HCT116 (cell line): Measurements from ENCODE around the gene ACOX3. TPM values are rescaled to one million over a fixed set of nuclear protein-coding genes. Genes with fewer than 3 reads are reported as not detected.

Experiments
- ATAC-seq: fragments of 200-7000 bp; cut with Tn5 transposase; 2 replicates; pipeline ENCODE4 v1.9.1; 2020; ENCODE audit warnings: mild to moderate bottlenecking, moderate library complexity
- BruUV-seq: library from RNA; stranded (reverse); fragments of 400-500 nt; replicated peaks from 2 replicates; lab custom pipeline; 2021; lab: Mats Ljungman, UMichigan
- CTCF ChIA-PET: fragments of 300-600 bp; sonication (Branson Sonifier 250); formaldehyde crosslinking; loops from one replicate; lab custom pipeline; 2021; ENCODE audit warnings: antibody characterized with exemption; lab: Charles Lee
- POLR2A ChIA-PET: fragments of 300-600, 350-600 bp; sonication (Branson Sonifier 250); formaldehyde crosslinking; loops from one replicate; lab custom pipeline; 2021; ENCODE audit warnings: antibody characterized with exemption; lab: Charles Lee
- RAD21 ChIA-PET, 2 experiments: fragments of 300-600 bp; sonication (Branson Sonifier 250); formaldehyde crosslinking; loops; one replicate each; lab custom pipeline; 2023; ENCODE audit warnings: low total read pairs in 2 of 2; ENCODE audit not compliant: uncharacterized antibody in 2 of 2, unreplicated experiment in 2 of 2, low non-redundant PET in 1 of 2; lab: Charles Lee
- DNase-seq: peaks from one replicate; pipeline ENCODE4 v3.0.0-alpha.2; 2010; ENCODE audit warnings: low read depth, low spot score
- H2AFZ ChIP-seq: fragments of 200-600 bp; shearing (Covaris generic), sonication (generic); 2 replicates; pipeline ENCODE4 v1.6.1; 2017; ENCODE audit warnings: low read depth, mixed run types, mixed read lengths, antibody characterized with exemption, low read length; ENCODE audit not compliant: poor library complexity, severe bottlenecking
- H3K27ac ChIP-seq: 2 replicates; pipeline ENCODE4 v1.5.1; 2012; ENCODE audit warnings: low read depth, low read length
- H3K27me3 ChIP-seq: fragments of 200-600 bp; sonication (generic); 2 replicates; pipeline ENCODE4 v1.6.1; 2016; ENCODE audit warnings: mixed run types, low read length, mixed read lengths; ENCODE audit not compliant: insufficient read depth
- H3K36me3 ChIP-seq, 2 experiments: fragments of 200-500 bp in 1 of 2; fragments of 200-600 bp in 1 of 2; sonication (Bioruptor generic) in 1 of 2; sonication (generic) in 1 of 2; 2 replicates each; pipeline versions ENCODE4 v1.5.1 to v1.6.1; 2014 to 2016; ENCODE audit warnings: low read length in 2 of 2, inconsistent platforms in 1 of 2, mixed read lengths in 1 of 2, mixed run types in 1 of 2; ENCODE audit not compliant: insufficient read depth in 2 of 2, control insufficient read depth in 1 of 2
- H3K4me1 ChIP-seq, 2 experiments: fragments of 200-600 bp in 1 of 2; sonication (generic) in 1 of 2; 2 replicates each; pipeline versions ENCODE4 v1.5.1 to v1.6.1; 2012 to 2017; ENCODE audit warnings: low read length in 2 of 2, inconsistent platforms in 1 of 2, mild to moderate bottlenecking in 1 of 2, mixed read lengths in 1 of 2, mixed run types in 1 of 2, moderate library complexity in 1 of 2; ENCODE audit not compliant: insufficient read depth in 2 of 2, control insufficient read depth in 1 of 2
- H3K4me2 ChIP-seq: fragments of 200-600 bp; sonication (generic); 2 replicates; pipeline ENCODE4 v1.6.1; 2017; ENCODE audit warnings: mixed run types, low read length, mixed read lengths
- H3K4me3 ChIP-seq, 2 experiments: fragments of 200-600 bp in 1 of 2; sonication (generic) in 1 of 2; replicated peaks in 1 of 2; 2 replicates each; pipeline ENCODE4 v1.5.1; 2011 to 2016; ENCODE audit warnings: low read length in 2 of 2, control low read depth in 1 of 2, low read depth in 1 of 2, mild to moderate bottlenecking in 1 of 2, mixed read lengths in 1 of 2, mixed run types in 1 of 2
- H3K79me2 ChIP-seq: fragments of 200-600 bp; sonication (generic); 2 replicates; pipeline ENCODE4 v1.6.1; 2017; ENCODE audit warnings: mild to moderate bottlenecking, mixed run types, low read length, moderate library complexity, mixed read lengths; ENCODE audit not compliant: insufficient read depth
- H3K9ac ChIP-seq: fragments of 200-600 bp; sonication (generic); 2 replicates; pipeline ENCODE4 v1.6.1; 2016; ENCODE audit warnings: low read length, mixed read lengths
- H3K9me2 ChIP-seq: fragments of 200-600 bp; sonication (generic), shearing (Covaris generic); 2 replicates; pipeline ENCODE4 v1.6.1; 2017; ENCODE audit warnings: mixed run types, mild to moderate bottlenecking, moderate library complexity; ENCODE audit not compliant: insufficient read depth
- H3K9me3 ChIP-seq, 2 experiments: fragments of 200-500 bp in 1 of 2; fragments of 200-600 bp in 1 of 2; sonication (Bioruptor generic) in 1 of 2; sonication (generic) in 1 of 2; 2 replicates each; pipeline ENCODE4 v1.6.1; 2014 to 2017; ENCODE audit warnings: low read length in 2 of 2, mixed read lengths in 2 of 2, inconsistent platforms in 1 of 2, low read depth in 1 of 2, mild to moderate bottlenecking in 1 of 2, mixed run types in 1 of 2, moderate library complexity in 1 of 2; ENCODE audit not compliant: control insufficient read depth in 1 of 2, insufficient read depth in 1 of 2
- H4K20me1 ChIP-seq: fragments of 200-600 bp; sonication (generic), shearing (Covaris generic); 2 replicates; pipeline ENCODE4 v1.6.1; 2017; ENCODE audit warnings: mixed run types, mild to moderate bottlenecking, moderate library complexity; ENCODE audit not compliant: insufficient read depth
- CBX3 ChIP-seq: IDR thresholded peaks from 2 replicates; pipeline ENCODE4 v1.6.1; 2012; ENCODE audit warnings: low read depth
- EZH2phosphoT487 ChIP-seq: fragments of 200-600 bp; IDR thresholded peaks from 2 replicates; pipeline ENCODE4 v1.6.1; 2018; ENCODE audit warnings: antibody characterized with exemption, borderline replicate concordance
- FOSL1 ChIP-seq: IDR thresholded peaks from 2 replicates; pipeline ENCODE4 v1.6.1; 2012; ENCODE audit warnings: low read depth
- POLR2A ChIP-seq: IDR thresholded peaks from 2 replicates; pipeline ENCODE4 v1.7.0; 2011; ENCODE audit warnings: borderline replicate concordance; ENCODE audit not compliant: insufficient read depth, insufficient read length; ENCODE audit errors: extremely low read depth
- POLR2AphosphoS5 ChIP-seq: IDR thresholded peaks from 2 replicates; pipeline ENCODE4 v1.6.1; 2011; ENCODE audit warnings: mild to moderate bottlenecking, low read depth, low read length, moderate library complexity
- ZFX ChIP-seq: fragments of 450-650 bp; IDR thresholded peaks from 2 replicates; pipeline ENCODE4 v1.6.1; 2017
- intact Hi-C: fragments of 100-400 bp; cut with micrococcal nuclease; formaldehyde crosslinking; loops from 2 replicates; pipeline ENCODE4 v1.10.0; 2022
- total RNA-seq: library from RNA; stranded (reverse); gene quantifications from one replicate; pipeline ENCODE4 v1.2.1, GENCODE V29; 2021; ENCODE audit not compliant: unreplicated experiment

ACOX3 gene
- total RNA-seq, 1 experiment from 2014 or later = 16.9 TPM

GRCh38 chr4:8359193-8359592 lies 81.3 kb downstream of the ACOX3 start:
- Histone ChIP-seq H3K4me2 (no peak overlapping the region), H3K36me3 (no peaks in the 10 kb centered on the region), H3K27me3 (no peaks in the 10 kb centered on the region), H3K79me2 (no peaks in the 10 kb centered on the region), H4K20me1 (no peaks in the 10 kb centered on the region), H2AFZ (no peak overlapping the region), H3K27ac (no peak overlapping the region), H3K4me3 (no peak overlapping the region), H3K9me2 (no peaks in the 10 kb centered on the region), H3K9ac (no peak overlapping the region), H3K4me1 (peaks cover 0 to 17% of the 10 kb centered on the region in 2 experiments; a peak in 2 of 4 replicates), H3K9me3 (no peaks in the 10 kb centered on the region)
- ATAC-seq (no peak), DNase-seq (no peak)
- no TSS peak for BruUV-seq
- intact Hi-C loops = no loop called here
- no peak for TF ChIP-seq FOSL1
- TF ChIP-seq POLR2AphosphoS5 = no peak
- TF ChIP-seq ZFX = no peak
- CTCF ChIA-PET = no interaction called here
- RAD21 ChIA-PET = no interaction called here
- POLR2A ChIA-PET = no interaction called here

GRCh38 chr4:8356856-8357255 lies 83.7 kb downstream of the ACOX3 start:
- no peak overlapping the region for H3K9ac ChIP-seq
- BruUV-seq = no TSS peak
- no peaks in the 10 kb centered on the region for H3K9me3 ChIP-seq
- no peak for ATAC-seq
- H3K79me2 ChIP-seq = no peaks in the 10 kb centered on the region
- H3K27me3 ChIP-seq = no peaks in the 10 kb centered on the region
- no peak overlapping the region for H3K27ac ChIP-seq
- ChIA-PET POLR2A (no interaction called here), RAD21 (no interaction called here), CTCF (no interaction called here)
- H3K36me3 ChIP-seq = no peaks in the 10 kb centered on the region
- peaks cover 0 to 19% of the 10 kb centered on the region in 2 experiments; a peak in 2 of 4 replicates for H3K4me1 ChIP-seq
- H4K20me1 ChIP-seq = no peaks in the 10 kb centered on the region
- no peak for DNase-seq
- no peak overlapping the region for H3K4me3 ChIP-seq
- TF ChIP-seq POLR2A (no peak), EZH2phosphoT487 (no peak), CBX3 (no peak)
- H3K9me2 ChIP-seq = no peaks in the 10 kb centered on the region
- intact Hi-C loops = no loop called here
- H2AFZ ChIP-seq = no peak overlapping the region
- H3K4me2 ChIP-seq = no peak overlapping the region
